MM.1S (cell line): ENCODE data around the gene ENOX1.

Source experiments
- DNase-seq: peaks from one replicate; pipeline ENCODE4 v3.0.0-alpha.2; 2015
- H2AFZ ChIP-seq: fragments of 300-600 bp; sonication (generic); 2 replicates; pipeline ENCODE4 v1.6.0; 2016; ENCODE audit warnings: antibody characterized with exemption, low read length
- H3F3A ChIP-seq: fragments of 300-600 bp; sonication (generic); 2 replicates; pipeline ENCODE4 v1.6.1; 2016; ENCODE audit warnings: mild to moderate bottlenecking, antibody characterized with exemption, low read length, moderate library complexity, mixed read lengths; ENCODE audit not compliant: insufficient read depth
- H3K27ac ChIP-seq: fragments of 300-600 bp; sonication (generic); 2 replicates; pipeline ENCODE4 v1.5.1; 2016; ENCODE audit warnings: mild to moderate bottlenecking, low read length
- H3K27me3 ChIP-seq: fragments of 300-600 bp; sonication (generic); replicated peaks from 2 replicates; pipeline ENCODE4 v1.6.0; 2016; ENCODE audit warnings: low read length; ENCODE audit not compliant: insufficient read depth
- H3K36me3 ChIP-seq: fragments of 300-600 bp; sonication (generic); replicated peaks from 2 replicates; pipeline ENCODE4 v1.6.1; 2016; ENCODE audit warnings: mild to moderate bottlenecking, low read length, mixed read lengths; ENCODE audit not compliant: insufficient read depth
- H3K4me1 ChIP-seq: fragments of 300-600 bp; sonication (generic); 2 replicates; pipeline ENCODE4 v1.6.1; 2016; ENCODE audit warnings: low read length, mixed read lengths
- H3K4me2 ChIP-seq: fragments of 300-600 bp; sonication (generic); 2 replicates; pipeline ENCODE4 v1.6.0; 2016; ENCODE audit warnings: low read depth, low read length
- H3K4me3 ChIP-seq: fragments of 300-600 bp; sonication (generic); 2 replicates; pipeline ENCODE4 v1.5.1; 2016; ENCODE audit warnings: low read length, mixed read lengths
- H3K79me2 ChIP-seq: fragments of 300-600 bp; sonication (generic); 2 replicates; pipeline ENCODE4 v1.6.1; 2016; ENCODE audit warnings: mixed run types, low read length, mixed read lengths
- H3K9ac ChIP-seq: fragments of 300-600 bp; sonication (generic); 2 replicates; pipeline ENCODE4 v1.6.1; 2016; ENCODE audit warnings: low read length, mixed read lengths
- H3K9me2 ChIP-seq: fragments of 300-600 bp; sonication (generic); replicated peaks from 2 replicates; pipeline ENCODE4 v1.6.1; 2016; ENCODE audit warnings: mild to moderate bottlenecking, low read length, mixed read lengths; ENCODE audit not compliant: insufficient read depth
- H3K9me3 ChIP-seq: fragments of 300-600 bp; sonication (generic); replicated peaks from 2 replicates; pipeline ENCODE4 v1.6.1; 2016; ENCODE audit warnings: mild to moderate bottlenecking, low read length, mixed read lengths; ENCODE audit not compliant: insufficient read depth
- H4K20me1 ChIP-seq: fragments of 300-600 bp; sonication (generic); 2 replicates; pipeline ENCODE4 v1.6.1; 2016; ENCODE audit warnings: mild to moderate bottlenecking, low read length, moderate library complexity, mixed read lengths; ENCODE audit not compliant: insufficient read depth
- EZH2 ChIP-seq: fragments of 300-600 bp; sonication (generic); optimal IDR thresholded peaks from 2 replicates; pipeline ENCODE3; 2017; ENCODE audit warnings: low read depth, mild to moderate bottlenecking, antibody characterized with exemption, low read length, mixed read lengths
- EZH2phosphoT487 ChIP-seq: fragments of 300-600 bp; sonication (generic); IDR thresholded peaks from 2 replicates; pipeline ENCODE4 v1.6.1; 2018; ENCODE audit warnings: antibody characterized with exemption, low read length
- TF ChIP-seq, protein P1 (sequence below): fragments of 300-600 bp; sonication (generic); IDR thresholded peaks from 2 replicates; pipeline ENCODE4 v1.5.1; 2016; ENCODE audit warnings: antibody characterized with exemption, low read length, mixed read lengths

The ENOX1 gene

DNA sequence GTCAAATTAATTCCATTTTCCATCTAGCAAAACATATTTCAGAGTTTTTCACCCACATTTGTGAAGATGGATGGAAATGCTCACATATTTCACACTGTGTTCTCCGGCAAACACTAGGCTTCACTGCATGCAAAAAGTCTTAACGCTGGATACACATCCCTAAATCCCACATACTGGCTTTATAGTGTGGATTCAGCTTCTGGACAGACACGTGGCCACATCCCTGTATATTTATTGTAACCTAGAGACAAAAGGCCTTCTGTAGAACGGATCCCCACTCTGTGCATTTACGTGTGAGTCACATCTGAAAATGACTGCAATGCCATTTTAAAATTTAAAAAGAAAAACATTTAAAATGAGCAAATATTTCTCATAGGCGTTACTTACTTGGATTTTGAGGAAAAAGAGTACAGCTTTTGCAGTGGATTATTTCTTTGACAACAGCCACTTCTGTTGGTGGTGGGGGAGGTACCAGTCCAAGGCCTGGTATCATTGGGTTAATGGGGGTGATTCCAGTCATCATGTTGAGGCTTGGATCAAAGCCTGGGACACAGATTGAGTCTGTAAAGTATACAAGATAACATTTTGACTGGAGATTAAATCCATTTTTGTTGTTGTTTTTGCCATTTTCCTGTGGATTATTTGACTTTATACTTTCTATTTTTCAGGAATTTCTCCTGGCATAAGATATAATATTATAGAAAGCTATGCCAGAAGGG lies 425.7 kb downstream of the ENOX1 start:
- Histone ChIP-seq H3K9ac (no peak overlapping the region), H3K27ac (no peak overlapping the region), H3K9me2 (no peaks in the 10 kb centered on the region), H3K4me1 (peaks cover 10% of the 10 kb centered on the region), H2AFZ (no peak overlapping the region), H3K79me2 (no peaks in the 10 kb centered on the region), H3K27me3 (no peaks in the 10 kb centered on the region), H3F3A (no peaks in the 10 kb centered on the region), H3K36me3 (no peaks in the 10 kb centered on the region), H4K20me1 (no peaks in the 10 kb centered on the region), H3K4me2 (no peak overlapping the region), H3K4me3 (no peak overlapping the region), H3K9me3 (no peaks in the 10 kb centered on the region)
- no peak for TF ChIP-seq EZH2
- TF ChIP-seq, protein P1, sequence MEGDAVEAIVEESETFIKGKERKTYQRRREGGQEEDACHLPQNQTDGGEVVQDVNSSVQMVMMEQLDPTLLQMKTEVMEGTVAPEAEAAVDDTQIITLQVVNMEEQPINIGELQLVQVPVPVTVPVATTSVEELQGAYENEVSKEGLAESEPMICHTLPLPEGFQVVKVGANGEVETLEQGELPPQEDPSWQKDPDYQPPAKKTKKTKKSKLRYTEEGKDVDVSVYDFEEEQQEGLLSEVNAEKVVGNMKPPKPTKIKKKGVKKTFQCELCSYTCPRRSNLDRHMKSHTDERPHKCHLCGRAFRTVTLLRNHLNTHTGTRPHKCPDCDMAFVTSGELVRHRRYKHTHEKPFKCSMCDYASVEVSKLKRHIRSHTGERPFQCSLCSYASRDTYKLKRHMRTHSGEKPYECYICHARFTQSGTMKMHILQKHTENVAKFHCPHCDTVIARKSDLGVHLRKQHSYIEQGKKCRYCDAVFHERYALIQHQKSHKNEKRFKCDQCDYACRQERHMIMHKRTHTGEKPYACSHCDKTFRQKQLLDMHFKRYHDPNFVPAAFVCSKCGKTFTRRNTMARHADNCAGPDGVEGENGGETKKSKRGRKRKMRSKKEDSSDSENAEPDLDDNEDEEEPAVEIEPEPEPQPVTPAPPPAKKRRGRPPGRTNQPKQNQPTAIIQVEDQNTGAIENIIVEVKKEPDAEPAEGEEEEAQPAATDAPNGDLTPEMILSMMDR = no peak
- TF ChIP-seq EZH2phosphoT487 = no peak
- no peak for DNase-seq

GRCh38 chr13:43360171-43360570 lies 426.6 kb downstream of the ENOX1 start:
- no peak for TF ChIP-seq EZH2
- Histone ChIP-seq H4K20me1 (no peaks in the 10 kb centered on the region), H3K4me3 (no peak overlapping the region), H3K27me3 (no peaks in the 10 kb centered on the region), H3K4me1 (peaks cover 10% of the 10 kb centered on the region), H2AFZ (no peak overlapping the region), H3K27ac (no peak overlapping the region), H3K36me3 (no peaks in the 10 kb centered on the region), H3K79me2 (no peaks in the 10 kb centered on the region), H3F3A (no peaks in the 10 kb centered on the region), H3K9me3 (no peaks in the 10 kb centered on the region), H3K9ac (no peak overlapping the region), H3K9me2 (no peaks in the 10 kb centered on the region), H3K4me2 (no peak overlapping the region)
- DNase-seq = no peak

DNA sequence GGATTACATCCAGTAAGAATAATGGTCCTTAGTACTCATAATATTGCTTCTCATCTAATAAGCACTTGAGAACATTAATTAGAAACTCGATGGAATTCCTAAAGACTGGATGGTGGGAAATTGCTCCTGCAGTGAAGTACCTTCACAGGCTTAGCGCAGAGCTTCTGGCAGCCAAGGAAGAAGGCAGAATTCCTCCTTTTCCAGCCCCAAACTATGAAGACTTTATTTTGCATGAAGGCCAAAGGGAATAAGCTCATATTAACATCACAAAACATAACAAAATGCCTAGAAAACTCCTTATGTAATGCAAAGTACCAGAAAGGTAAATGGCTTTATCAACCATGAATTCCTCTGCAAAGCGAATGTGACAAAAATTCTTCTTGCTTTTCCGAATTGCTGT lies 427.2 kb downstream of the ENOX1 start:
- TF ChIP-seq, protein P1 = no peak
- no peak for TF ChIP-seq EZH2
- no peak for TF ChIP-seq EZH2phosphoT487
- no peaks in the 10 kb centered on the region for H3F3A ChIP-seq
- no peak overlapping the region for H3K27ac ChIP-seq
- no peak overlapping the region for H3K4me2 ChIP-seq
- no peak overlapping the region for H3K9ac ChIP-seq
- H3K4me3 ChIP-seq = no peak overlapping the region
- H3K27me3 ChIP-seq = no peaks in the 10 kb centered on the region
- no peaks in the 10 kb centered on the region for H3K9me3 ChIP-seq
- H3K79me2 ChIP-seq = no peaks in the 10 kb centered on the region
- H3K36me3 ChIP-seq = no peaks in the 10 kb centered on the region
- no peaks in the 10 kb centered on the region for H4K20me1 ChIP-seq
- H2AFZ ChIP-seq = no peak overlapping the region
- peaks cover 10% of the 10 kb centered on the region for H3K4me1 ChIP-seq
- H3K9me2 ChIP-seq = no peaks in the 10 kb centered on the region
- DNase-seq = no peak

GRCh38 chr13:43357564-43357963 lies 429.2 kb downstream of the ENOX1 start:
- Histone ChIP-seq H3K27me3 (no peaks in the 10 kb centered on the region), H3F3A (no peaks in the 10 kb centered on the region), H3K9me3 (no peaks in the 10 kb centered on the region), H3K4me3 (no peak overlapping the region), H3K9me2 (no peaks in the 10 kb centered on the region), H4K20me1 (no peaks in the 10 kb centered on the region), H3K4me1 (peaks cover 10% of the 10 kb centered on the region), H3K27ac (no peak overlapping the region; the same call in 1 of the 2 replicates), H3K9ac (no peak overlapping the region), H3K36me3 (no peaks in the 10 kb centered on the region), H3K4me2 (no peak overlapping the region), H3K79me2 (no peaks in the 10 kb centered on the region), H2AFZ (no peak overlapping the region)
- TF ChIP-seq, protein P1 = no peak
- TF ChIP-seq EZH2 (no peak), EZH2phosphoT487 (no peak)
- no peak for DNase-seq
